ENCODE data around the gene JCAD. TPM values are rescaled to one million over a fixed set of nuclear protein-coding genes. Genes with fewer than 3 reads are reported as not detected.

Gene JCAD
- total and polyA plus RNA-seq, 10 of the 15 experiments (the other 5 are each of a cell fraction or from before 2014, with no cell fraction given): 0.28 TPM; not detected in 9

- DNase-seq (ENCODE audit: low read depth, low spot score) (no peak), ATAC-seq (no peak), FAIRE-seq (no peak)
- Histone ChIP-seq H3K4me2 (ENCODE audit: control insufficient read depth, insufficient read depth) (no peak overlapping the region), H3K27ac (ENCODE audit: control insufficient read depth, insufficient read depth) (no peak overlapping the region), H2AFZ (ENCODE audit: control insufficient read depth, low read depth, low read length) (no peak overlapping the region), H4K20me1 (ENCODE audit: control insufficient read depth, insufficient read depth) (no peaks in the 10 kb centered on the region), H3K79me2 (ENCODE audit: control insufficient read depth, insufficient read depth, low read length) (no peaks in the 10 kb centered on the region), H3K27me3 (replicated peaks in 1 of 2; ENCODE audit: control insufficient read depth in 2 of 2, insufficient read depth in 2 of 2, low read length in 1 of 2) (peaks cover 3 to 10% of the 10 kb centered on the region in 2 experiments; a peak in 3 of 4 replicates), H3K4me3 (no peak overlapping the region), H3K9ac (ENCODE audit: control insufficient read depth, insufficient read depth, low read length) (no peak overlapping the region), H3K36me3 (ENCODE audit: control insufficient read depth in 2 of 2, insufficient read depth in 2 of 2, low read length in 1 of 2) (no peaks in the 10 kb centered on the region), H3K4me1 (ENCODE audit: control insufficient read depth, insufficient read depth, low read length) (no peaks in the 10 kb centered on the region), H3K9me3 (replicated peaks; ENCODE audit: control insufficient read depth, insufficient read depth, low read length) (no peaks in the 10 kb centered on the region)
- RAD21 ChIA-PET (ENCODE audit: unreplicated experiment): no interaction called here
- intact Hi-C loops (cut with micrococcal nuclease; ENCODE audit: unreplicated experiment) (no loop called here), in situ Hi-C loops (cut with MboI) (no loop called here)
- SMC1A ChIA-PET (ENCODE audit: uncharacterized antibody, unreplicated experiment): interaction anchor here (0.6 kb wide), 1 partner anchor 194 kb away, joined by 4 read pairs; no protein-coding TSS in a partner anchor
- CTCF ChIA-PET: no interaction called here
- WGBS (ENCODE audit: insufficient coverage, insufficient replicate concordance, low lambda C conversion rate, missing lambda C conversion rate): 2% methylated on average over 21 of the region's 21 CpGs
- TF ChIP-seq BACH1 (IDR thresholded peaks at IDR 0.05; ENCODE audit: borderline replicate concordance): no peak
- TF ChIP-seq PRDM15 (CRISPR knock-in tag; IDR thresholded peaks at IDR 0.05): no peak
- no peak for TF ChIP-seq ZNF207 (IDR thresholded peaks at IDR 0.05; ENCODE audit: borderline replicate concordance)
- TF ChIP-seq ZBTB33 (IDR thresholded peaks at IDR 0.05): no peak
- POLR2A ChIA-PET: no interaction called here
- no TSS peak for BruUV-seq (replicated peaks)
These were observed 12.0 kb downstream of the JCAD start for GRCh38 chr10:30047430-30047829.

Data from GM12878 (cell line).